Mucosa of descending colon (tissue), 3 donors: Measurements from ENCODE around the gene SMAD9. TPM values are rescaled to one million over a fixed set of nuclear protein-coding genes. Genes with fewer than 3 reads are reported as not detected.

Source experiments
- ATAC-seq: fragments of 200-7000 bp; cut with Tn5 transposase; one replicate; pipeline ENCODE4 v1.9.1; 2020; ENCODE audit warnings: mild to moderate bottlenecking, moderate library complexity
- DNase-seq, 3 donors: peaks; one replicate each; pipeline ENCODE4 v3.0.0-alpha.2; 2020
- H3K36me3 ChIP-seq: fragments of 200-600 bp; one replicate; pipeline ENCODE4 v1.8.0; 2021; ENCODE audit warnings: low read depth, mild to moderate bottlenecking
- H3K4me1 ChIP-seq: fragments of 200-600 bp; one replicate; pipeline ENCODE4 v1.8.0; 2021; ENCODE audit warnings: low read depth, mild to moderate bottlenecking
- H3K4me3 ChIP-seq: fragments of 200-600 bp; one replicate; pipeline ENCODE4 v1.8.0; 2021; ENCODE audit warnings: mild to moderate bottlenecking
- H3K9me3 ChIP-seq: fragments of 200-600 bp; one replicate; pipeline ENCODE4 v1.8.0; 2021; ENCODE audit warnings: mild to moderate bottlenecking
- CTCF ChIP-seq: fragments of 200-600 bp; IDR thresholded peaks from one replicate; pipeline ENCODE4 v1.8.0; 2022; ENCODE audit warnings: antibody characterized with exemption, mild to moderate bottlenecking
- intact Hi-C, 2 donors: fragments of 100-400 bp; cut with DNase I in 1 of 2; cut with micrococcal nuclease in 1 of 2; formaldehyde crosslinking; loops; one replicate each; pipeline versions ENCODE4 v1.11.0 to v1.11.1; 2022; cut with DNase I, micrococcal nuclease
- total RNA-seq, 3 donors: library from RNA; stranded (reverse); fragmentation: NEBNext Ultra II Directional in 2 of 3; extraction: Animal tissue kit (Norgen Biotek cat#: 25700) in 2 of 3; gene quantifications; one replicate each; pipeline versions ENCODE4 v1.2.1 to v1.2.4, GENCODE V29; 2021 to 2023
- donor health status: DM: no; HTN: no; CAD: no; lungs with moderate emphysema.
- donor health status: DM: no; HTN: no; CAD: no.
- donor health status: DM: no; HTN: yes; CAD: no.

SMAD9 gene
- total RNA-seq, 3 donors from 2014 or later = 9.0 to 21.6 (median 16.2) TPM

DNA sequence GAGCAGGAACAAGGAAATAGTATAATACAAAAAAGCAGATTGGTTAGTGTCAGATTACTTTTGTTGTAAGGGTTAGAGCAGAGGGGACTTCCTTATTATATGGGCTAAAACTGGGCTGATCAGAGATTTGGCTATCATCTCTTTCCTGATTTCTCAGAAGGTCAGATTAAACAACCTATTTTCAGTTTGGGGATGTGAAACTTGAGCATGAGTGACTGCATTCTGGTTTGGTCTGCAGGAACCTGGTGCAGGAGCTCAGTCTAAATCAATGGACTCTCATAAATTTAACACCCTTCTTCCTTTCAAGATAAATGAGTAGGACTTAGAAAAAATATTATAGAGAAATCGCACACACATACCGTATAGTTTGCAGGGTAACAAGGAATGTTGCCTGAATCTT lies 113.9 kb downstream of the SMAD9 start:
- no peaks in the 10 kb centered on the region for H3K4me1 ChIP-seq
- no peaks in the 10 kb centered on the region for H3K9me3 ChIP-seq
- peak; percentile 49 for ATAC-seq
- H3K36me3 ChIP-seq = no peaks in the 10 kb centered on the region
- intact Hi-C loops = no loop called here
- no peak overlapping the region for H3K4me3 ChIP-seq
- DNase-seq = no peak
- no peak for TF ChIP-seq CTCF

DNA sequence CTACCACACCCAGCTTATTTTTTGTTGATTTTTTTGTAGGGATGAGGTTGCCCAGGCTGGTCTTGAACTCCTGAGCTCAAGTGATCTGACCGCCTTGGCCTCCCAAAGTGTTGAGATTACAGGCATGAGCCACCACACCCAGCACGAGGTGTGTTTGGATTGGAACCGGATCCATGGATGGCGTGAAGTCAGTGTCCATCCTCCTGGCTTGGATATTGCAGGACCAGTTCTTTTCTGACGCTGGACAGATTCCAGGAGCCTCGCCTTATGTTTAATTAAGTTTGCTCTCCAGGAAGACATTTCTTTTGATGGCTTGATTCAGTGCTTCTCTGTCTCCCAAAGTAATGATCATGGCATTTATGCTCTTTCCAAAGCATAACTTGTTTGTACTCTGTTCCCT lies 115.5 kb downstream of the SMAD9 start:
- H3K9me3 ChIP-seq = no peaks in the 10 kb centered on the region
- peak in 1 of 3 donors; percentile 24 for DNase-seq
- H3K36me3 ChIP-seq = no peaks in the 10 kb centered on the region
- peak; percentile 52 for ATAC-seq
- TF ChIP-seq CTCF = no peak
- H3K4me1 ChIP-seq = no peaks in the 10 kb centered on the region
- intact Hi-C loops = no loop called here
- no peak overlapping the region for H3K4me3 ChIP-seq

DNA sequence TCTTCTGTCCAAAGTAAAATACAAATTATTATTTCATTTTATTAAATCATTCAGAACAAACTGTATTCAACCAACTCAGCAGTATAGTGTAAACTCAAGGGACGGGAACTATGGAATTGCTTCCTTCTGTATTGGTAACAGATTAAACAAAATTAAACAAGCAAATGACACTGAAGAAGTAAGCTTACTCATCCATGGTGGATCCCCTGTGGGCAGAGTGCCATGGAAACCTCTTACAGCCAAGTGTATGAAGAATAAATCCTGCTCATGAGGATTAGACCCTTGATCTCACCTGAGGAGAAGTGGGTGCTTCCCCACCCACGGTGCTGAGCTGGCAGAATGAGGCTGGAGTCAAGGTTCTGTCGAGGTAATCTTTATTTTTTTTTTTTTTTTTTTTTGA lies 119.0 kb downstream of the SMAD9 start:
- ATAC-seq = no peak
- intact Hi-C loops = no loop called here
- Histone ChIP-seq H3K9me3 (no peaks in the 10 kb centered on the region), H3K36me3 (no peaks in the 10 kb centered on the region), H3K4me3 (no peak overlapping the region), H3K4me1 (no peaks in the 10 kb centered on the region)
- no peak for TF ChIP-seq CTCF
- no peak for DNase-seq

GRCh38 chr13:36796052-36796451 lies 124.0 kb downstream of the SMAD9 start:
- intact Hi-C loops = no loop called here
- Histone ChIP-seq H3K36me3 (no peaks in the 10 kb centered on the region), H3K4me3 (no peak overlapping the region), H3K9me3 (no peaks in the 10 kb centered on the region), H3K4me1 (no peaks in the 10 kb centered on the region)
- no peak for DNase-seq
- TF ChIP-seq CTCF = no peak
- no peak for ATAC-seq

DNA sequence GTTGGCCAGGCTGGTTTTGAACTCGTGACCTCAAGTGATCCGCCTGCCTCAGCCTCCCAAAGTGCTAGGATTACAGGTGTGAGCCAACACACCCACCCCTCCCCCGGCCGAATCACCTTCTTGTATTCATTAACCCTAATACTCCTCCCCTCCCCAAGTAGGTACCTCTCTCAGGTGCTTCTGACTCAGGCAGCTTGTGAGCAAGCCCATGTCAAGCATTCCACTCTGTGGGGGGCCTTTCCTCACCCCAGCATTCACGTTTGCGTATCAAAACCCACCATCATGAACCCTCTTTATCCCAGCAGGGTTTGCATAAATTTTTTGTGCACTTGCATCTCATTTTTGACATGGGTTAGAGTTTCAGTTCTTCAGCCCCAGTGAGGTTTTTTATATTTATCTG lies 124.6 kb downstream of the SMAD9 start:
- ATAC-seq (no peak), DNase-seq (no peak)
- Histone ChIP-seq H3K4me3 (no peak overlapping the region), H3K36me3 (no peaks in the 10 kb centered on the region), H3K4me1 (no peaks in the 10 kb centered on the region), H3K9me3 (no peaks in the 10 kb centered on the region)
- intact Hi-C loops = no loop called here
- no peak for TF ChIP-seq CTCF

Other genes with a start within 250 kb of the SMAD9 start
- under 1 TPM in 1 of 3 donors, not detected in 2; 0.76 TPM for gene SERTM1, start 246.2 kb downstream of the SMAD9 start, total RNA-seq
- 1 to 10 TPM; 5.0 to 6.3 (median 5.9) TPM for gene RFXAP, start 101.0 kb downstream of the SMAD9 start, total RNA-seq
- gene ALG5, start 79.1 kb upstream of the SMAD9 start, total RNA-seq = 10 to 100 TPM; 24.0 to 38.6 (median 30.1) TPM
- gene EXOSC8, start 80.5 kb upstream of the SMAD9 start, total RNA-seq = 10 to 100 TPM; 19.9 to 29.7 (median 27.1) TPM
- 10 to 100 TPM; 47.7 to 56.9 (median 56.4) TPM for gene SUPT20H, start 139.4 kb upstream of the SMAD9 start, total RNA-seq
- gene CSNK1A1L, start 185.4 kb upstream of the SMAD9 start, total RNA-seq = not detected